Progenitor cell of endocrine pancreas (in vitro differentiated cells): ENCODE measurements around the gene PTPRU. TPM values are rescaled to one million over a fixed set of nuclear protein-coding genes. Genes with fewer than 3 reads are reported as not detected.

ENCODE experiments used
- DNase-seq: peaks from one replicate; pipeline ENCODE4 v3.0.0; 2021; ENCODE audit warnings: low spot score; ENCODE audit not compliant: unreplicated experiment
- H3K27ac Mint-ChIP-seq: 2 replicates; pipeline ENCODE4 v1.8.0; 2021; ENCODE audit warnings: mild to moderate bottlenecking, moderate library complexity, mixed read lengths
- H3K27me3 Mint-ChIP-seq: 2 replicates; pipeline ENCODE4 v1.8.0; 2021; ENCODE audit warnings: mixed read lengths
- H3K36me3 Mint-ChIP-seq: 2 replicates; pipeline ENCODE4 v1.8.0; 2022; ENCODE audit warnings: mixed read lengths; ENCODE audit not compliant: insufficient read depth
- H3K4me1 Mint-ChIP-seq: 2 replicates; pipeline ENCODE4 v1.8.0; 2021; ENCODE audit warnings: low read depth, mixed read lengths
- H3K4me3 Mint-ChIP-seq: 2 replicates; pipeline ENCODE4 v1.8.0; 2021; ENCODE audit warnings: low read depth, mild to moderate bottlenecking, moderate library complexity, mixed read lengths
- H3K9me3 Mint-ChIP-seq: 2 replicates; pipeline ENCODE4 v1.8.0; 2021; ENCODE audit warnings: low read depth, mixed read lengths
- total RNA-seq: library from RNA; stranded (reverse); gene quantifications from 2 replicates; pipeline ENCODE4 v1.2.1, GENCODE V29; 2021
- TF ChIP-seq, protein P1 (sequence below): fragments of 200-600 bp; sonication (generic); IDR thresholded peaks from one replicate; pipeline ENCODE4 v1.5.0; 2021; ENCODE audit warnings: antibody characterized with exemption, mild to moderate bottlenecking; ENCODE audit not compliant: unreplicated experiment

Gene PTPRU
- total RNA-seq, 1 donor from 2014 or later: 79.4 TPM

DNA sequence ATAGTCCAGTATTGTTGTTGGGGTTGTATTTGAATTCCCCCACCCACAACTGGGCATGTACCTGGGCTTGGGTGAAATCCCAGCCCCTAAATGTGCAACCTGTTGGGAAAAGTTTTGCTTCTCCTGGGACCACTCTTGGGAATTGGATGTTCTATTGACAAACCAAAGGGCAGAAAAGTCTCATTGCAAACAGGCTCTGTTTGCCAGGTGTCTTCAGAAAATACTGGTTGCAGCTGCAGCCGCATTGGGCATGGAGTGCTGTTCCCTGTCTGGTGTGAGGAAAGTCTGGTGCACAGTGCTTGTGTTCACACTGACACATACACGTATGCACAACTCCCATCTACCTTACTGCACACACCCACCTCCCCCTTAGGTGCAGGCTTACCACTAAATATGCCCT lies 12.1 kb downstream of the PTPRU start:
- TF ChIP-seq, protein P1, sequence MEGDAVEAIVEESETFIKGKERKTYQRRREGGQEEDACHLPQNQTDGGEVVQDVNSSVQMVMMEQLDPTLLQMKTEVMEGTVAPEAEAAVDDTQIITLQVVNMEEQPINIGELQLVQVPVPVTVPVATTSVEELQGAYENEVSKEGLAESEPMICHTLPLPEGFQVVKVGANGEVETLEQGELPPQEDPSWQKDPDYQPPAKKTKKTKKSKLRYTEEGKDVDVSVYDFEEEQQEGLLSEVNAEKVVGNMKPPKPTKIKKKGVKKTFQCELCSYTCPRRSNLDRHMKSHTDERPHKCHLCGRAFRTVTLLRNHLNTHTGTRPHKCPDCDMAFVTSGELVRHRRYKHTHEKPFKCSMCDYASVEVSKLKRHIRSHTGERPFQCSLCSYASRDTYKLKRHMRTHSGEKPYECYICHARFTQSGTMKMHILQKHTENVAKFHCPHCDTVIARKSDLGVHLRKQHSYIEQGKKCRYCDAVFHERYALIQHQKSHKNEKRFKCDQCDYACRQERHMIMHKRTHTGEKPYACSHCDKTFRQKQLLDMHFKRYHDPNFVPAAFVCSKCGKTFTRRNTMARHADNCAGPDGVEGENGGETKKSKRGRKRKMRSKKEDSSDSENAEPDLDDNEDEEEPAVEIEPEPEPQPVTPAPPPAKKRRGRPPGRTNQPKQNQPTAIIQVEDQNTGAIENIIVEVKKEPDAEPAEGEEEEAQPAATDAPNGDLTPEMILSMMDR: no peak
- peaks cover 41% of the 10 kb centered on the region for H3K4me1 Mint-ChIP-seq
- no peak for DNase-seq
- no peaks in the 10 kb centered on the region for H3K36me3 Mint-ChIP-seq
- no peak overlapping the region for H3K4me3 Mint-ChIP-seq
- H3K27ac Mint-ChIP-seq: peak overlapping the region; percentile 84
- no peaks in the 10 kb centered on the region for H3K27me3 Mint-ChIP-seq
- no peaks in the 10 kb centered on the region for H3K9me3 Mint-ChIP-seq

DNA sequence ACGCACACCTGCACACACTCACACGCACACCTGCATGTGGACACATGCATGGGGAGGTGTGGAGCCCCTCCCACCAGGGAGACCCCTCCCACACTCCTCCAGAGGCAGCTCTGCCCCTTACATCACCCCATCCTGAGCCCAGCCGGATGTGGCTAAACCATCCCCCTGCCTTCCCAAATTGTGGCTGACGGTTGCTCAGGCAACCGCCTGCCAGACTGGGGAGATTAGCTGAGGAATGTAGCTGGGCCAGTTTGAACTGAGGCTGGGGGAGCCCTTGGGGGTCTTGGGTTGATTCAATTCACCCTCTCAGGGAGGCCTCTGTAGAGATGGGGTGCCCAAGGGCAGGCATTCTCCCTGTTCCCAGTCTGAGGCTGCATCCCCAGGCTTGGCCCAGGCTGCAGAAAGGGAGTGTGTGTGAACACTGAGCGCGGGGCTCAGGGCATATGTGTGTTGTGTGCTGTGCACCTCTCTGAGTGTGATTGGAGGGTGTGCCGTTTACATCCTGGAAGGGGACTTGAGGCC lies 12.9 kb downstream of the PTPRU start:
- peak overlapping the region; percentile 35 for H3K4me3 Mint-ChIP-seq
- H3K27ac Mint-ChIP-seq: peak overlapping the region; percentile 84
- no peak for DNase-seq
- TF ChIP-seq, protein P1: no peak
- peaks cover 42% of the 10 kb centered on the region for H3K4me1 Mint-ChIP-seq
- H3K36me3 Mint-ChIP-seq: no peaks in the 10 kb centered on the region
- H3K9me3 Mint-ChIP-seq: no peaks in the 10 kb centered on the region
- H3K27me3 Mint-ChIP-seq: no peaks in the 10 kb centered on the region

DNA sequence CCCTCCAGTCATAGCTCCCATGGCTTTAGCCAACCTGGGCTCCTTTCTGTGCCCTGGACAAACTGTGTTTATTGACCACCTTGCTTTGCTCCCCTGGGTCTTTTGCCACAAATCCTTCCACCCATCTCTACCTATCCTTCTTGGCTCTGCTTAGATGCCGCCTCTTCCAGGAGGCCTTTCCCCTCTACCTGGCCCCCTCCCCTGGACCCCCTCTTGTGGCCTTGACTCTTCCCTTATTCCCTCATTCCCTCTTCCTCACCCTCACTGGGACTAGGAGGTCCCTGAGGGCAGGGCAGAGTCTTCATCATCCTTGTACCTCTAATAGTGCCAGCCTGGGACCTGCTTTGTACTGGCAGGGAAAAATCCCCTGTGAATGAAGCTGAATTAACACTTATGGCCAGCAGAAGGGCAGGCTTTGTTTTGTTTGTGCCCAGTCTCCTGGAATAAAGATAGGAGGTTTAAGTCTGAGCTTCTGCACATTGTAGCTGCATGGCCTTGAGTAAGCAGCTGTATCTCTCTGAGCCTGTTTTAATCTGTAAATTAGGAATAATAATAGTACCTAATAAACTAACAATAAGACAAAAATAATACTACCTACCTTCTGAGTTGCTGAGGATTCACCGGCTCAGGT lies 13.7 kb downstream of the PTPRU start:
- no peak overlapping the region for H3K4me3 Mint-ChIP-seq
- H3K27ac Mint-ChIP-seq: peak overlapping the region; percentile 65
- no peak for DNase-seq
- peaks cover 42% of the 10 kb centered on the region for H3K4me1 Mint-ChIP-seq
- no peaks in the 10 kb centered on the region for H3K36me3 Mint-ChIP-seq
- TF ChIP-seq, protein P1: no peak
- no peaks in the 10 kb centered on the region for H3K9me3 Mint-ChIP-seq
- H3K27me3 Mint-ChIP-seq: no peaks in the 10 kb centered on the region

DNA sequence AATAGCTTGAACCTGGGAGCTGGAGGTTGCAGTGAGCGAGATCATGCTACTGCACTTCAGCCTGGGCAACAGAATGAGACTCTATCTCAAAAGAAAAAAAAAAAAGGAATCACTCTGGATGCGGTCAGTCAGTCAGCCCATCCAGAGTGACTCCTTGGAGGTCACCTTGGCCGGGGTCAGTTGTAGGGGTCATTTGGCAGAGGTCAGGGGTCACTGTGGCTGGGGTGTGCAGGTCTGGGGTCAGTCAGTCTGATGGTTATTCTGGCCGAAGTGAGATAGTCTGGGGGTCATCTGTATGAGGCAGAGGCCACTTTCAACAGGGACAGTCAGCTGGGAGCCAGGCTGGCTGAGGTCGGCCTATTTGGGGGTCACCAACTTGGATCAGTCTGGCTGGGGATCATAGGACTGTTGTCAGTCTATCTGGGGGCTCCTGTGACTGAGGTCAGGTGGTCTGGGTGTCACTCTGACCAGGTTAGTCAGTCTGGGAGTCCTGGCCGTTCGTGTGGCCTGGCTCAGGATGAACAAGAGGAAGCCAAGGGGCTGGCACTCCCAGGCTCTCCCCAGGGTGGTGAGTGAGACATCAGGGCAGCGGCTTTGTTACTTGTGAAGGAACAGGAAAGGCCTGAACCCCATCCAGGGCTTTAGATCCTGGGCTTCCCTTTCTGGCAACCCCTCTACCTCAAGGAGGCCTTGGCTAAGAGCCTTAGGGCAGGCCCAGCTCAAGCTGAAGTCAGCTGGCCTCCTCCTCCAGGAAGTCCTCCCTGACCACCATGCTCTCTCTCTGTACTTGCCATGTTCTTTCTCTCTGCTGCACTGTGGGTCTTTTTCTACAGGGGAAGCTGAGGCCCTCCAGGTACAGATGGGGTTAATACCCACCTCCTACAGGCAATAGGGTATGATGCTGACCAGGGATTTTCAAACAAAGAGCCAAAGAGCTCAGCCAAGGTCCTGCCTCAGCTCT lies 15.1 kb downstream of the PTPRU start:
- Mint-ChIP-seq H3K4me1 (peaks cover 40% of the 10 kb centered on the region), H3K27ac (peak overlapping the region; percentile 47), H3K27me3 (no peaks in the 10 kb centered on the region), H3K36me3 (no peaks in the 10 kb centered on the region), H3K4me3 (no peak overlapping the region), H3K9me3 (no peaks in the 10 kb centered on the region)
- no peak for DNase-seq
- TF ChIP-seq, protein P1: no peak

DNA sequence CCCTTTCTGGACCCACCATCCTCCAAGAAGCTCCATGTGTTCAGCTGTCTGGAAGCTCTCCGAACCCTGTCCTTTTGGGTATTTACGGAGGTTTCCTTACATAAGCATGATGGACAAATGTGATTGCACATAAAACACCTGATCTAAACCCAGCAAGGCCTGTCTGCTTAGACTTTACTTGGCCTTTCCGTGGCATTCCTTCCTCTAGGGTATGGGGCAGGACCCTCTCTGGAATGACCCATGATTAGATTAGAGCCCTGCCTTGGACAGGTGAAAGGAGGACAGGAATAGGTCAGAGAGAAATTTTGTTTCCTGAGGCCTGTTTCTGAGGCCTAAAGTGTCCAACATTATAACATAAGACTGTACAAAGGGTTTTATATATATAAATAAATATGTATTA lies 16.9 kb downstream of the PTPRU start:
- Mint-ChIP-seq H3K4me3 (no peak overlapping the region), H3K27me3 (peaks cover 3% of the 10 kb centered on the region), H3K36me3 (no peaks in the 10 kb centered on the region), H3K9me3 (no peaks in the 10 kb centered on the region), H3K27ac (no peak overlapping the region), H3K4me1 (peaks cover 34% of the 10 kb centered on the region)
- no peak for DNase-seq
- TF ChIP-seq, protein P1: peak; percentile 24
